ENCODE data around the gene ADD1. TPM values are rescaled to one million over a fixed set of nuclear protein-coding genes. Genes with fewer than 3 reads are reported as not detected.

ADD1 gene
- total and polyA plus RNA-seq, 2 experiments from 2014 or later, result 175 to 219 TPM

DNA sequence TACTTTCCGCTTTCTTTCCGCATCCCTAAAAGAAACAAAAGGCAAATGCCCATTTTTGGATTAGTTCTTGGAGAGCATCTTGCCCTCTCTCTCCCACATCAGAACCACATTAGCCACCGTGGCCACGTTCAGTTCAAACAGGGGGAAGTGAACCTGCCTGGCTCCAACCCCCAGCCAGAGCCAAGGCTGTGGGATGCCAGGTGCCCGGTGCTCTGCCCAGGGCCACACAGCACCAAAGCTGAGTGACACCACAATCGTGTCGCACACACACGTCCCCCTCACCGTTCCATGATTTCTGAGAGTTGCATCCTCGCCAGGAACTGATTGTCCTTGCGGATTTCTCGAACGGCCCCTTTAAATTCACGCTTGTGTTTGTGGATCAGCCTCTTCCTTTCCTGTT lies 95.3 kb downstream of the ADD1 start:
- no peak overlapping the region for H2AFZ ChIP-seq
- H3K9ac ChIP-seq, result no peak overlapping the region
- no peaks in the 10 kb centered on the region for H4K20me1 ChIP-seq (ENCODE audit: insufficient read depth)
- H3F3A ChIP-seq (ENCODE audit: insufficient read depth), result peaks cover 45% of the 10 kb centered on the region
- no peak for TF ChIP-seq EZH2phosphoT487 (IDR thresholded peaks at IDR 0.05; ENCODE audit: insufficient read depth, low read depth)
- no peak for TF ChIP-seq EZH2 (IDR thresholded peaks at IDR 0.05; ENCODE audit: insufficient read depth, poor library complexity, severe bottlenecking)
- no peaks in the 10 kb centered on the region for H3K9me2 ChIP-seq (ENCODE audit: insufficient read depth)
- in situ Hi-C loops (cut with MboI), result no loop called here
- no peak overlapping the region for H3K4me3 ChIP-seq
- H3K36me3 ChIP-seq (ENCODE audit: low read depth), result peaks cover 42% of the 10 kb centered on the region
- no peaks in the 10 kb centered on the region for H3K27me3 ChIP-seq (replicated peaks; ENCODE audit: insufficient read depth)
- 89 to 90% methylated on average over 14 of the region's 14 CpGs for WGBS, 2 experiments (ENCODE audit: low coverage in 1 of 2, low lambda C conversion rate in 2 of 2, missing lambda C conversion rate in 2 of 2)
- no peaks in the 10 kb centered on the region for H3K9me3 ChIP-seq (ENCODE audit: low read depth)
- peaks cover 16% of the 10 kb centered on the region for H3K4me1 ChIP-seq (ENCODE audit: insufficient read depth)
- H3K27ac ChIP-seq, result no peak overlapping the region
- no peak overlapping the region for H3K4me2 ChIP-seq (ENCODE audit: unreplicated experiment)
- no peak for DNase-seq
- peaks cover 29% of the 10 kb centered on the region for H3K79me2 ChIP-seq (ENCODE audit: insufficient read depth)

DNA sequence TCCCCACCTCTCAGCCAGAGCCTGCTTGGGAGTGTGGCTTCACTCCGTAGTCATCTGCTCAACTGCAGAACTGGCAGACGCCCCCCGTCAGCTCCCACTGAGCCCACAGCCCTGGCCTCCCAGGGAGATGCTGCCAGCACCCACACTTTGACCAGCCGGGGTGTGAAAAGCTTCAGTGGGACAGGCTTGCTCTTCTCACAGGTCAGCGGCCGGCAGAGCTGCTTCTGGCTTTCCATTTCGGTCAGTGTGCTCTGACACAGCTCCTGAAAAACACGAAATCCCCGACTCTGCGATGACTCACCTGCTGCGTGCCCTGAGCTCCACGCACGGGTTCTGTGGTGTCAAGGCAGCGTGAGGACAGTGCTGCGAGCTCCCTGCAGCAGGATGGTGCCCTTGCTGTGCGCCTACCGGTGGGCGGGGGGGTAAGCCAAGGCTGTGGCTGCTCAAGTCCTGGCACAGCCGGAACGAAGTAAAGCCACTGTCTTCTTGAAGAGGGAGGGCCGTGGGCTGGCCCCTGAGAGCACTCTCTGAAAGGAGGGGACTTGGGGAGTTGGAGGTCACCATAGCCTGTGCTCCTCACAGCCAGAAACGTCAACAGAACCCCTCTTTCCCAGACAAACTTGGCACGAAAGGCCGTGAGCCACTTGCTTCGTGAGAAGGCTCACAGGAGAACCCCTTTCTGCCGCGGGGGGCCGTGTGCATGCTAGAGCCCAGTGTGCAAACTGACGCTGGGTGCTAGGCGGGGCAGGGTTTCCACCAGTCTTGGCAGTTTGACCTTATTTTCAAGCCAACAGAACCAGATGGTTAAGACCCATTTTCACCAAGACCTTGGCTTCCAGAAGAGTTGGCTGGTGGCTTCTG lies 96.0 kb downstream of the ADD1 start:
- peaks cover 45% of the 10 kb centered on the region for H3F3A ChIP-seq (ENCODE audit: insufficient read depth)
- no peaks in the 10 kb centered on the region for H3K9me2 ChIP-seq (ENCODE audit: insufficient read depth)
- no peak overlapping the region for H3K4me2 ChIP-seq (ENCODE audit: unreplicated experiment)
- no peaks in the 10 kb centered on the region for H3K9me3 ChIP-seq (ENCODE audit: low read depth)
- H3K9ac ChIP-seq, result no peak overlapping the region
- H3K27ac ChIP-seq, result no peak overlapping the region
- TF ChIP-seq EZH2phosphoT487 (IDR thresholded peaks at IDR 0.05; ENCODE audit: insufficient read depth, low read depth) (no peak), EZH2 (IDR thresholded peaks at IDR 0.05; ENCODE audit: insufficient read depth, poor library complexity, severe bottlenecking) (no peak)
- H3K4me3 ChIP-seq, result no peak overlapping the region
- H3K27me3 ChIP-seq (replicated peaks; ENCODE audit: insufficient read depth), result no peaks in the 10 kb centered on the region
- H3K79me2 ChIP-seq (ENCODE audit: insufficient read depth), result peaks cover 29% of the 10 kb centered on the region
- H2AFZ ChIP-seq, result no peak overlapping the region
- 82 to 85% methylated on average over 30 of the region's 30 CpGs for WGBS, 2 experiments (ENCODE audit: low coverage in 1 of 2, low lambda C conversion rate in 2 of 2, missing lambda C conversion rate in 2 of 2)
- DNase-seq, result no peak
- no peaks in the 10 kb centered on the region for H4K20me1 ChIP-seq (ENCODE audit: insufficient read depth)
- in situ Hi-C loops (cut with MboI), result no loop called here
- peaks cover 16% of the 10 kb centered on the region for H3K4me1 ChIP-seq (ENCODE audit: insufficient read depth)
- H3K36me3 ChIP-seq (ENCODE audit: low read depth), result peaks cover 42% of the 10 kb centered on the region

DNA sequence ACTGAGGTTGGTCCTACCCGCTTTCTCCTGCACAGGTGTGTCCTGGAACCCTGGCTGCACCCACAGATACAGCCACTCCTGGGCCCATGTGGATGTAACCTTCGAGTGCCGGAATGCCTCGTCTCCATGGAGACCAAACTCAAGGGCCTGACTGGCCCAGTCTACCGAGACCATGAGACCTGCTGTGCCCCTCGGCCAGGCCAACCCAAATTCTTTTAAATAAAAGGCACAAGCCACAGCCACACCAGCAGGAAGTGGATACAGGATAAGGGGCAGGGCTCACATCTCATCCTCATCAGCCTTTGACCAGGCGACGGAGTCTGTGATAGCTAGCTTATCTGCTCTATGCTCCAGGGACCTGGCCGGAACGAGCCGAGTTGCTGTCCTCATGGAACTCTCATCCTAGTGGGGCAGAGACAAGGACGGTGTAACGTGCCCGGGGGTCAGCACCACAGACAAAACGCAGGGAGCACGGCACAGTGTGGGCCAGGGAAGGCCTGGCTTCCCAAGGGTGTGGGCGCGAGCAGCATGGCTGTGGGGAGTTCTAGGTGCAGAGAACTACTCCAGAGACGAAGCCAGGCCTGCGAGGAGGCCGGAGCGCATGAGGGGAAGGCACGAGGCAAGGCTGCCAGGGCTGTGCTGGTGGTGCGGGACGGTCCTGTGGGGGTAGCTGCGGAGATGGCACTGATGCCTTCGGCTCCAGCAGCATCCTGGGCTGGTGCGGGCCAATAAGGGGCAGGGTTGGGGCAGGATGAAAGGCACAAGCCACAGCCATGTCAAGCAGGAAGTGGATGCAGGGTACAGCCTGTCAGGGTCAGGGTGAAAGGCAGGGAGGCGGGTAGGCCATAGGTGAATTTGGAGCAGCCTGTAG lies 96.9 kb downstream of the ADD1 start:
- peaks cover 45% of the 10 kb centered on the region for H3F3A ChIP-seq (ENCODE audit: insufficient read depth)
- no peak overlapping the region for H3K27ac ChIP-seq
- no peak overlapping the region for H3K9ac ChIP-seq
- in situ Hi-C loops (cut with MboI), result no loop called here
- no peak overlapping the region for H3K4me2 ChIP-seq (ENCODE audit: unreplicated experiment)
- H3K4me3 ChIP-seq, result no peak overlapping the region
- no peaks in the 10 kb centered on the region for H3K9me2 ChIP-seq (ENCODE audit: insufficient read depth)
- no peaks in the 10 kb centered on the region for H3K27me3 ChIP-seq (replicated peaks; ENCODE audit: insufficient read depth)
- peaks cover 46% of the 10 kb centered on the region for H3K36me3 ChIP-seq (ENCODE audit: low read depth)
- DNase-seq, result peak; percentile 0
- no peaks in the 10 kb centered on the region for H4K20me1 ChIP-seq (ENCODE audit: insufficient read depth)
- peaks cover 27% of the 10 kb centered on the region for H3K79me2 ChIP-seq (ENCODE audit: insufficient read depth)
- H3K4me1 ChIP-seq (ENCODE audit: insufficient read depth), result peaks cover 16% of the 10 kb centered on the region
- H2AFZ ChIP-seq, result no peak overlapping the region
- WGBS, 2 experiments (ENCODE audit: low coverage in 1 of 2, low lambda C conversion rate in 2 of 2, missing lambda C conversion rate in 2 of 2), result 94 to 97% methylated on average over 29 of the region's 29 CpGs
- no peaks in the 10 kb centered on the region for H3K9me3 ChIP-seq (ENCODE audit: low read depth)
- no peak for TF ChIP-seq EZH2 (IDR thresholded peaks at IDR 0.05; ENCODE audit: insufficient read depth, poor library complexity, severe bottlenecking)
- no peak for TF ChIP-seq EZH2phosphoT487 (IDR thresholded peaks at IDR 0.05; ENCODE audit: insufficient read depth, low read depth)

All from GM23248 (cell line).